GM15510 (cell line): ENCODE results near the gene BRICD5.

Experiments used
- POLR2A ChIP-seq: IDR thresholded peaks from 3 replicates; pipeline ENCODE4 v1.6.1; 2011; ENCODE audit warnings: borderline replicate concordance; ENCODE audit not compliant: insufficient read length; ENCODE audit errors: extremely low read depth

The BRICD5 gene

GRCh38 chr16:2242598-2242997 is 31.9 kb upstream of the BRICD5 start:
- no peak for TF ChIP-seq POLR2A

- no peak for TF ChIP-seq POLR2A
Measured at GRCh38 chr16:2238838-2239675, 28.4 kb upstream of the BRICD5 start.

- peak; percentile 12 for TF ChIP-seq POLR2A
Measured at GRCh38 chr16:2238150-2238837, 27.6 kb upstream of the BRICD5 start.

GRCh38 chr16:2237493-2238149 is 27.0 kb upstream of the BRICD5 start:
- TF ChIP-seq POLR2A, result no peak

GRCh38 chr16:2237102-2237482 is 26.4 kb upstream of the BRICD5 start:
- no peak for TF ChIP-seq POLR2A

- no peak for TF ChIP-seq POLR2A
Measured at GRCh38 chr16:2236337-2237101, 25.9 kb upstream of the BRICD5 start, which contains the start of gene DNASE1L2. Gene DNASE1L2 (plus strand): TSS chr16:2236444. CDS start chr16:2236817, 373 bp downstream.

- peak; percentile 11 for TF ChIP-seq POLR2A
Measured at GRCh38 chr16:2235695-2236336, 25.2 kb upstream of the BRICD5 start.

- TF ChIP-seq POLR2A, result no peak
Measured at GRCh38 chr16:2235234-2235651, 24.6 kb upstream of the BRICD5 start.

- no peak for TF ChIP-seq POLR2A
Measured at GRCh38 chr16:2234813-2235170, 24.1 kb upstream of the BRICD5 start.

GRCh38 chr16:2233872-2234812 is 23.5 kb upstream of the BRICD5 start:
- no peak for TF ChIP-seq POLR2A

GRCh38 chr16:2233046-2233775 is 22.5 kb upstream of the BRICD5 start:
- no peak for TF ChIP-seq POLR2A
